C4-2B (cell line): ENCODE measurements around the gene MNS1.
"Not testable (repeated sequence)": the region's sequence is repeated elsewhere in the genome, so short reads cannot be mapped to it uniquely, and the experiment has no call there.

ENCODE experiments used
- H3K27ac ChIP-seq: fragments of 450-650 bp; 2 replicates; pipeline ENCODE4 v1.5.1; 2017
- ZFX ChIP-seq: fragments of 450-650 bp; IDR thresholded peaks from 2 replicates; pipeline ENCODE4 v1.6.1; 2017
- TF ChIP-seq, protein P1 (sequence below): fragments of 450-650 bp; conservative IDR thresholded peaks from 2 replicates; pipeline ENCODE4 v1.5.1; 2017; ENCODE audit warnings: mild to moderate bottlenecking

MNS1 gene

DNA sequence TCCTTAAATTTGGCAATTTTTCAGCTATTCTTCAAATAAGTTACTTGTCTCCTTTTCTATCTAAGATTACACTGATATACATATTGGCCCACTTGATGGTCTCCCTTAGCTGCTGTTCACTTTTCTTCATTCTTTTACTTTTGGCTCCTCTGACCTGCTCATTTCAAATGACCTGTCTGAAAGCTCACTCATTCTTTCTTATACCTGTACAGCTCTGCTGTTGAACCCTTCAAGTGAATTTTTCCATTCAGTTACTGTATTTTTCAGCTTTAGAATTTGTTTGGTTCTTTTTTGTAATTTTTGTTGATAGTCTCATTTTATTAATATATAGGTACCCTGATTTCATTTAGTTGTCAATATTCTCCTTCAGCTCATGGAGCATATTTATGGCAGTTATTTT, 39.7 kb downstream of the MNS1 start:
- no peak overlapping the region for H3K27ac ChIP-seq
- TF ChIP-seq ZFX, result no peak
- TF ChIP-seq, protein P1, sequence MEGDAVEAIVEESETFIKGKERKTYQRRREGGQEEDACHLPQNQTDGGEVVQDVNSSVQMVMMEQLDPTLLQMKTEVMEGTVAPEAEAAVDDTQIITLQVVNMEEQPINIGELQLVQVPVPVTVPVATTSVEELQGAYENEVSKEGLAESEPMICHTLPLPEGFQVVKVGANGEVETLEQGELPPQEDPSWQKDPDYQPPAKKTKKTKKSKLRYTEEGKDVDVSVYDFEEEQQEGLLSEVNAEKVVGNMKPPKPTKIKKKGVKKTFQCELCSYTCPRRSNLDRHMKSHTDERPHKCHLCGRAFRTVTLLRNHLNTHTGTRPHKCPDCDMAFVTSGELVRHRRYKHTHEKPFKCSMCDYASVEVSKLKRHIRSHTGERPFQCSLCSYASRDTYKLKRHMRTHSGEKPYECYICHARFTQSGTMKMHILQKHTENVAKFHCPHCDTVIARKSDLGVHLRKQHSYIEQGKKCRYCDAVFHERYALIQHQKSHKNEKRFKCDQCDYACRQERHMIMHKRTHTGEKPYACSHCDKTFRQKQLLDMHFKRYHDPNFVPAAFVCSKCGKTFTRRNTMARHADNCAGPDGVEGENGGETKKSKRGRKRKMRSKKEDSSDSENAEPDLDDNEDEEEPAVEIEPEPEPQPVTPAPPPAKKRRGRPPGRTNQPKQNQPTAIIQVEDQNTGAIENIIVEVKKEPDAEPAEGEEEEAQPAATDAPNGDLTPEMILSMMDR, result no peak

DNA sequence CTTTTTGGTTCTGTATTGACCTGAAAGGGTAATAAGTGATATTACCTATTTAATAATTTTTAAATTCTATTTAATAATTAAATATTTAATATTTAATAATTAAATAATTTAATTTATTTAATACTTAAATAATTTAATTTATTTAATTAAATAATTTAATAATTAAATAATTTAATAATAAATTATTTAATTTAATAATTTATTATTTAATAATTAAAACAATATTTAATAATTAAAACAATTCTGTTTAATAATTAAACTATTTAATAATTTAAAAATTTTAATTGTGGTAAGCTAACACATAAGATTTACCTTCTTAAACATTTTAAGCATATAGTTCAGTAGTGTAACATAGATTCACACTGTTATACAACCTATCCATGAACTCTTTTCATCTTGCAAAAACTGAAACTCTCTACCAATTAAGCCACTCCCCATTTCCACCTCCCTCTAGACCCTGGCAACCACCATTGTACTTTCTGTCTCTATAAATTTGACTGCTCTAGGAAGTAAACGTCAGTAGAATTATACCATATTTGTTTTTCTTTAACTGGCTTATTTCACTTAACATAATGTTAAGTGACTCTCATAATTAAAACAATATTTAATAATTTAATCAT, 51.7 kb downstream of the MNS1 start:
- H3K27ac ChIP-seq, result not testable (repeated sequence)

DNA sequence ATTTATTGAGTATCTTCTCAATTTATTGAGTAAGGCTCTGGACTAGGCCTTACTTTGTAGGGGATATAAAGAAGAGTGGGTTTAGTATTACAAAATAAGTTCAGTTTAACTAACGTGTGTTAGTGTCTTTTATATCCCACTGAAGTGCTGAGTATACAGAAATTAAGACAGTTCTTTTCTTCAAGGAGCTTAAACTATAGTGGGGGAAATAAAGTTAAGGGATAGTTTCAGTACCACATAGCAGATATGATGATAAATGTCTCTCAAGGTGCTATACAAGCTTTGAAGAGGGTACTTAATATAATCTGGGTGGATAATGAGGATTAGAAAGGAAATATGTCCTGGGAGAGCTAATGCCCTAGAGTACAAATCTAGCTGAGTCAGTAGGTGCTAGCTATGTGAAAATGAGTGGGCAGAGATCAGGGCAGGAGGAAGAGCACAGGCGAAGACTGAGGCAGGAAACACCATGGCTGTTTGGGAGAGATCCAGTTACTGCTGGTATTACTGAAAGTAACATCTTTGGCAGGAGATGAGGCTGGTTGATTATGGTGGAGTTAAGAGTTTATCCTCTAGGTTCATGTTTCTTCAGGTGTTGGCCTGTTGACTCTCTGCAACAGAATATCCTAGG, 53.7 kb downstream of the MNS1 start:
- TF ChIP-seq, protein P1, result no peak
- TF ChIP-seq ZFX, result no peak
- H3K27ac ChIP-seq, result no peak overlapping the region

DNA sequence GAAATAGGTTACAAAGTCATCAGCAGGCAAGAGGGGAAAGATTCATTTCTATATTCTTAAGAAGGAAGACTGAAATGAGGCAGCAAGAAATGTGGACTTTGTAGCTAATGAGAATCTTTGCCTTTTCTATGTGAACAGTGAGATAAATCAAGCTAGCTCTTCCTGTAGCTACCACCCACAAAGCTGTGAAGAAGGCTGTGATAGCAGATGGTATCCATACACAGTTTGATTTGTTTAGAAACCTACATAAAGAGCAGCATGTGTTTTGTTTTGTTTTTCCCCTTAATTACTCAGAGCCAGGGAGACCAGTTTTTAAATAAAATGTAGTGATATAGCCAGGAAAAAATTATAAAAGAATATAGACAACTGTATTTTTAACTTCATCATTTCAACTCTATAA, 54.2 kb downstream of the MNS1 start:
- TF ChIP-seq, protein P1, result no peak
- TF ChIP-seq ZFX, result no peak
- no peak overlapping the region for H3K27ac ChIP-seq

DNA sequence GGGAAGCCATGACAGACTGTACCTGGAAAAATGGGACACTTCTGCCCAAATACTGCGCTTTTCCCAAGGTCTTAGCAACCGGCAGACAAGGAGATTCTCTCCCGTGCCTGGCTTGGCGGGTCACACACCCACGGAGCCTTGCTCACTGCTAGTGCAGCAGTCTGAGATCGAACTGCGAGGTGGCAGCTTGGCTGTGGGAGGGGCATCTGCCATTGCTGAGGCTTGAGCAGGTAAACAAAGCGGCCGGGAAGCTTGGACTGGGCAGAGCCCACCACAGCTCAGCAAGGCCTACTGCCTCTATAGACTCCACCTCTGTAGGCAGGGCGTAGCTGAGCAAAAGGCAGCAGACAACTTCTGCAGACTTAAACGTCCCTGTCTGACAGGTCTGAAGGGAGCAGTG, 65.7 kb downstream of the MNS1 start:
- H3K27ac ChIP-seq, result not testable (repeated sequence)

DNA sequence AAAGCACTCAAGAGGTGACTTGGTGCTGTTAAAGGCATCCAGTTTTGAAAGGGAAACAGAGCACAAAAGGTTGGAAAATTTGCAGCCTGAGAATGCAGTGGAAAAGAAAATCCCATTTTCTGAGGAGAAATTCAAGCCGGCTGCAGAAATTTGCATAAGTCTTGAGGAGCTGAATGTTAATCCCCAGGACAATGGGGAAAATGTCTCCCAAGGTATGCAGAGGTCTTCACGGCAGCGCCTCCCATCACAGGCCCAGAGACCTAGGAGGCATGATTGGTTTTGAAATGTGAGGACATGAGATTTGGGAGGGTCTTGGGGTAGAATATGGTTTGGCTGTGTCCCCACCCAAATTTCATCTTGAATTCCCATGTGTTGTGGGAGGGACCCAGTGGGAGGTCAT, 67.6 kb downstream of the MNS1 start:
- H3K27ac ChIP-seq, result not testable (repeated sequence)

DNA sequence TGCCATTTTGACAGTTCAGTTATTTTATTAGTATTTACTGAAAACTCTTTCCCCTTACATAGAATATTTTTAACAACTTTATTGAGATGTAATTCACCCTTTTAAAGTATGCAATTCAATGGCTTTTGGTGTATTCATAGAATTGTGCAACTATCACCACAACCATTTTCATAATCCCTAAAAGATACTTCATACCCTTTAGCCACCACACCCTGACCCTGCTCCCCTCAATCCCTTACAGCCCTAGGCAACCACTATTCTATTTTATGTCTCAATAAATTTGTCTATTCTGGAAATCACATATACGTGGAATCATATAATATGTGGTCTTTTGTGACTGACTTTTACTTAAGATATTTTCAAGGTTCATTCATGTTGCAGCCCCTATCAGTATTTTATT, 70.0 kb downstream of the MNS1 start:
- H3K27ac ChIP-seq, result no peak overlapping the region
- TF ChIP-seq, protein P1, result no peak
- TF ChIP-seq ZFX, result no peak

DNA sequence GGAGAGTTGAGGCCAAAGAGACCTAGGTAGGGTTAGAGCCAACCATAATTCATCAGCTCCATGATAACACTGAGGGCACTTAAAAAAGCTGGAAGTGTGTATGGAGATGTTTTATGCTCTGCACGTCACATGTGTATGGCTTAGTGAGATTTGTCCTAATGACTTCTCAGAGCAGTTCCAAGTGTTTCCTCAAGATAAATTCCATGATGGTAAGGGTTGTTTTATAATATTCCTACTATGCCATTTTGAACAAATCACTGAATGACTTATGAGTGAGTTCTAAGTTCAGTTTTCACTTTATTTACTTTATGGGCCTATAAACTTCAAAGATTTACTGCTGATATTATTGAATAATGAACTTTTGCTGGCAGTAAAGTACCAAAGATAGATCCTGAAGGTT, 71.7 kb downstream of the MNS1 start:
- TF ChIP-seq ZFX, result no peak
- TF ChIP-seq, protein P1, result no peak
- H3K27ac ChIP-seq, result no peak overlapping the region

DNA sequence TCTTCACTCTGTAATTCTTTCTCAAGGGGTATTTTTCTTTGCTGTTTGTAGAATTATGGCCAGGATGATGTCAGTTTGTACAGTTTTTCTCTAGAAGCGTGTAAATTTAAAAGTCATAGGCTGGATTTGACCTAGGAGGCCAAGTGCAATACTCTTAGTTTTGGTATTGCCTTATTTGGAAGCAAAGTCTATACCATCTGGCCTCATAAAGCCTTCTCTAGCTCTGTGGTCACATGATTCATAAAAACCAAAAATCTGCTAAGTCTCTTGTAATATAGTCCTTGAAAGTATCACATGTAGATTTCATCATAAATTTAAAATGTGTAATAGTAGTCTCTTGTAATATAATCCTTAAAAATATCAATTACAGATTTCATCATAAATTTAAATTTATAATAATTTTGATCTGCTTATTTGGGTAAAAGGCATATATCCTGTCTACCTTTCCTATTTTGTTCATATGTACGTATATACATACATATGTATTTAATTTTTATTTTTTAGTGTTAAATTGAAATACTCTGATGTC, 74.1 kb downstream of the MNS1 start:
- TF ChIP-seq ZFX, result no peak
- TF ChIP-seq, protein P1, result no peak
- H3K27ac ChIP-seq, result no peak overlapping the region
